HepG2 (cell line): ENCODE results near the gene ZFAND2B. TPM values are rescaled to one million over a fixed set of nuclear protein-coding genes. Genes with fewer than 3 reads are reported as not detected.

Experiments
- ATF7 ChIP-seq, 2 experiments: fragments of 450-650 bp in 1 of 2; sonication (generic) in 1 of 2; formaldehyde crosslinking in 1 of 2; IDR thresholded peaks; 2 replicates each; pipeline versions ENCODE4 v1.4.0 to v1.6.1; 2016 to 2020; ENCODE audit warnings: antibody characterized with exemption in 1 of 2, mild to moderate bottlenecking in 1 of 2, missing genetic modification reagents in 1 of 2
- BRD4 ChIP-seq: sonication (generic); formaldehyde crosslinking; IDR thresholded peaks from 2 replicates; pipeline ENCODE4 v1.4.0; 2020; ENCODE audit warnings: missing genetic modification reagents
- ELF3 ChIP-seq: IDR thresholded peaks from 2 replicates; pipeline ENCODE4 v1.6.1; 2016; ENCODE audit warnings: missing genetic modification reagents, missing compliant biosample characterization
- GZF1 ChIP-seq: sonication (generic); formaldehyde crosslinking; IDR thresholded peaks from 2 replicates; pipeline ENCODE4 v1.5.1; 2020; ENCODE audit warnings: mild to moderate bottlenecking, missing genetic modification reagents
- KDM3A ChIP-seq: IDR thresholded peaks from 2 replicates; pipeline ENCODE4 v1.6.1; 2018; ENCODE audit warnings: low read depth, missing compliant biosample characterization
- MAFK ChIP-seq, 2 experiments: IDR thresholded peaks in 1 of 2; conservative IDR thresholded peaks in 1 of 2; 2 replicates each; pipeline ENCODE4 v1.6.1; 2011; ENCODE audit warnings: improper control_type of control experiment in 2 of 2, low read length in 2 of 2
- MAX ChIP-seq: IDR thresholded peaks from 2 replicates; pipeline ENCODE4 v1.6.1; 2012; ENCODE audit warnings: inconsistent platforms
- MIXL1 ChIP-seq: IDR thresholded peaks from 2 replicates; pipeline ENCODE4 v1.6.1; 2016
- MXD1 ChIP-seq: sonication (generic); formaldehyde crosslinking; IDR thresholded peaks from 2 replicates; pipeline ENCODE4 v1.4.0; 2020; ENCODE audit warnings: mild to moderate bottlenecking, missing genetic modification reagents
- MYC ChIP-seq: sonication (generic); formaldehyde crosslinking; IDR thresholded peaks from 2 replicates; pipeline ENCODE4 v1.9.0; 2021; ENCODE audit warnings: missing genetic modification reagents, borderline replicate concordance
- MYPOP ChIP-seq: sonication (generic); formaldehyde crosslinking; IDR thresholded peaks from 2 replicates; pipeline ENCODE4 v1.8.1; 2023; ENCODE audit warnings: mild to moderate bottlenecking, moderate library complexity, missing genetic modification reagents
- NCOA1 ChIP-seq: sonication (generic); formaldehyde crosslinking; IDR thresholded peaks from 2 replicates; pipeline ENCODE4 v1.9.0; 2021; ENCODE audit warnings: missing genetic modification reagents
- NFE2L2 ChIP-seq: fragments of 150-350 bp; IDR thresholded peaks from 2 replicates; pipeline ENCODE4 v1.6.1; 2014; ENCODE audit warnings: low read length
- PLRG1 ChIP-seq: fragments of 450-650 bp; conservative IDR thresholded peaks from 2 replicates; pipeline ENCODE4 v1.6.1; 2016
- THAP8 ChIP-seq: sonication (generic); formaldehyde crosslinking; IDR thresholded peaks from 2 replicates; pipeline ENCODE4 v1.5.1; 2020; ENCODE audit warnings: missing genetic modification reagents, mild to moderate bottlenecking, borderline replicate concordance
- ZNF44 ChIP-seq: sonication (generic); formaldehyde crosslinking; IDR thresholded peaks from 2 replicates; pipeline ENCODE4 v1.5.1; 2020; ENCODE audit warnings: mild to moderate bottlenecking, missing genetic modification reagents
- ZNF605 ChIP-seq: sonication (generic); formaldehyde crosslinking; IDR thresholded peaks from 2 replicates; pipeline ENCODE4 v1.8.0; 2022; ENCODE audit warnings: mild to moderate bottlenecking, missing genetic modification reagents
- ZNF646 ChIP-seq: sonication (generic); formaldehyde crosslinking; IDR thresholded peaks from 2 replicates; pipeline ENCODE4 v1.9.0; 2021; ENCODE audit warnings: mild to moderate bottlenecking, missing genetic modification reagents
- ZNF784 ChIP-seq: sonication (generic); formaldehyde crosslinking; IDR thresholded peaks from 2 replicates; pipeline ENCODE4 v1.5.1; 2020; ENCODE audit warnings: missing genetic modification reagents, mild to moderate bottlenecking, borderline replicate concordance
- polyA plus RNA-seq, 8 experiments: library from polyadenylated mRNA; depleted of rRNA in 3 of 8; stranded (reverse) in 7 of 8; unstranded in 1 of 8; fragments of >200 nt; fragmentation: Illumina TruSeq in 4 of 8; extraction: Trizol in 4 of 8; gene quantifications; 2 replicates each; pipeline versions ENCODE4 v1.2.1 to v1.2.3, GENCODE V29; 2011 to 2016; ENCODE audit warnings: low read depth in 4 of 8, missing spikeins in 1 of 8, mixed read lengths in 1 of 8; ENCODE audit not compliant: insufficient read depth in 1 of 8
- total RNA-seq, 5 experiments: library from RNA; depleted of rRNA; stranded (reverse); fragments of >200 nt; fragmentation: Illumina TruSeq; extraction: Trizol; gene quantifications; 2 replicates each; pipeline ENCODE4 v1.2.3, GENCODE V29; 2016; ENCODE audit warnings: low read depth in 1 of 5

ZFAND2B gene
- total and polyA plus RNA-seq, 2 of the 13 experiments (the other 11 are each of a cell fraction or from before 2014, with no cell fraction given): 53.3 to 115 TPM

GRCh38 chr2:219207134-219207883 is 727 bp downstream of the ZFAND2B start (continued):
- TF ChIP-seq PLRG1 (no peak), ELF3 (CRISPR knock-in tag) (0 out of 2 replicates have a peak, but pooled peaks have one; percentile 5), THAP8 (no peak), ZNF784 (no peak; the same call in none of the 2 replicates), MAX (peak; percentile 8; the same call in 1 of the 2 replicates), NFE2L2 (no peak), ATF7 (IDR thresholded peaks at IDR 0.05) (no peak), ATF7 (CRISPR knock-in tag; IDR thresholded peaks at IDR 0.05) (no peak), MIXL1 (CRISPR knock-in tag) (no peak), MYPOP (CRISPR knock-in tag) (no peak), NCOA1 (CRISPR knock-in tag) (no peak), MYC (peak; percentile 56), GZF1 (CRISPR knock-in tag) (no peak), ZNF646 (CRISPR knock-in tag) (no peak), ZNF605 (0 out of 2 replicates have a peak, but pooled peaks have one; percentile 84), ZNF44 (CRISPR knock-in tag) (peak; percentile 55; the same call in 1 of the 2 replicates), BRD4 (CRISPR knock-in tag) (no peak), MAFK (conservative IDR thresholded peaks at IDR 0.05 in 1 of 2, IDR thresholded peaks at IDR 0.05 in 1 of 2; ENCODE audit: low read length in 2 of 2) (no peak), KDM3A (CRISPR knock-in tag) (0 out of 2 replicates have a peak, but pooled peaks have one; percentile 28), MXD1 (CRISPR knock-in tag) (peak; percentile 71)
